Liver (tissue), 9 donors: ENCODE measurements around the gene BRINP1. TPM values are rescaled to one million over a fixed set of nuclear protein-coding genes. Genes with fewer than 3 reads are reported as not detected.

ENCODE experiments used
- DNase-seq: peaks from one replicate; pipeline ENCODE4 v3.0.0-alpha.2; 2017; ENCODE audit warnings: low spot score
- H3K27ac ChIP-seq, 2 donors: one replicate each; pipeline ENCODE4 v1.7.0; 2013; ENCODE audit warnings: inconsistent platforms in 2 of 2, low read length in 2 of 2, control low read depth in 1 of 2, low read depth in 1 of 2, mild to moderate bottlenecking in 1 of 2
- H3K27me3 ChIP-seq, 4 donors: one replicate each; pipeline versions ENCODE4 v1.6.1 to v1.7.0; 2013; ENCODE audit warnings: low read length in 3 of 4, inconsistent platforms in 1 of 4, mild to moderate bottlenecking in 1 of 4, moderate library complexity in 1 of 4; ENCODE audit not compliant: control insufficient read depth in 4 of 4, insufficient read depth in 4 of 4
- H3K36me3 ChIP-seq, 4 donors: one replicate each; pipeline versions ENCODE4 v1.6.1 to v1.7.0; 2013; ENCODE audit warnings: low read length in 3 of 4, mild to moderate bottlenecking in 3 of 4, low read depth in 1 of 4, moderate library complexity in 1 of 4; ENCODE audit not compliant: control insufficient read depth in 4 of 4, insufficient read depth in 3 of 4
- H3K4me1 ChIP-seq, 4 donors: one replicate each; pipeline versions ENCODE4 v1.6.1 to v1.7.0; 2013; ENCODE audit warnings: low read length in 3 of 4, mild to moderate bottlenecking in 3 of 4, moderate library complexity in 1 of 4; ENCODE audit not compliant: control insufficient read depth in 4 of 4, insufficient read depth in 4 of 4
- H3K4me3 ChIP-seq, 3 donors: one replicate each; pipeline versions ENCODE4 v1.6.1 to v1.7.0; 2013; ENCODE audit warnings: low read length in 3 of 3, control low read depth in 1 of 3, low read depth in 1 of 3, mild to moderate bottlenecking in 1 of 3
- H3K9ac ChIP-seq, 2 donors: one replicate each; pipeline ENCODE4 v1.7.0; 2013; ENCODE audit warnings: low read length in 2 of 2, mild to moderate bottlenecking in 2 of 2, moderate library complexity in 2 of 2, control low read depth in 1 of 2, low read depth in 1 of 2
- H3K9me3 ChIP-seq, 4 donors: one replicate each; pipeline versions ENCODE4 v1.6.1 to v1.7.0; 2013; ENCODE audit warnings: low read length in 3 of 4; ENCODE audit not compliant: control insufficient read depth in 4 of 4
- ATF3 ChIP-seq: IDR thresholded peaks from 2 replicates; pipeline ENCODE4 v1.6.1; 2016; ENCODE audit warnings: antibody characterized with exemption
- CTCF ChIP-seq: fragments of 150-350 bp; IDR thresholded peaks from 2 replicates; pipeline ENCODE4 v1.5.1; 2017; ENCODE audit warnings: improper control_type of control experiment, low read depth, low read length; ENCODE audit not compliant: missing input control
- EGR1 ChIP-seq, 2 donors: IDR thresholded peaks; 2 replicates each; pipeline ENCODE4 v1.6.1; 2016 to 2018; ENCODE audit warnings: antibody characterized with exemption in 2 of 2, low read depth in 2 of 2
- FOXA1 ChIP-seq: IDR thresholded peaks from 2 replicates; pipeline ENCODE4 v1.6.1; 2016; ENCODE audit warnings: antibody characterized with exemption
- FOXA2 ChIP-seq: IDR thresholded peaks from 2 replicates; pipeline ENCODE4 v1.6.1; 2016; ENCODE audit warnings: antibody characterized with exemption
- GABPA ChIP-seq, 2 donors: IDR thresholded peaks in 1 of 2; conservative IDR thresholded peaks in 1 of 2; 2 replicates each; pipeline ENCODE4 v1.6.1; 2016; ENCODE audit warnings: antibody characterized with exemption in 2 of 2, mild to moderate bottlenecking in 1 of 2, moderate library complexity in 1 of 2
- HNF4A ChIP-seq, 2 donors: conservative IDR thresholded peaks; 2 replicates each; pipeline ENCODE4 v1.6.1; 2016; ENCODE audit warnings: antibody characterized with exemption in 2 of 2, mild to moderate bottlenecking in 2 of 2
- HNF4G ChIP-seq: IDR thresholded peaks from 2 replicates; pipeline ENCODE4 v1.6.1; 2016; ENCODE audit warnings: antibody characterized with exemption
- JUND ChIP-seq, 2 donors: IDR thresholded peaks; 2 replicates each; pipeline ENCODE4 v1.6.1; 2016; ENCODE audit warnings: antibody characterized with exemption in 2 of 2
- MAX ChIP-seq: IDR thresholded peaks from 2 replicates; pipeline ENCODE4 v1.6.1; 2016; ENCODE audit warnings: antibody characterized with exemption
- NR2F2 ChIP-seq: IDR thresholded peaks from 2 replicates; pipeline ENCODE4 v1.6.1; 2016; ENCODE audit warnings: antibody characterized with exemption
- RAD21 ChIP-seq, 2 donors: IDR thresholded peaks; 2 replicates each; pipeline ENCODE4 v1.6.1; 2016; ENCODE audit warnings: antibody characterized with exemption in 2 of 2, mild to moderate bottlenecking in 2 of 2
- RXRA ChIP-seq, 2 donors: IDR thresholded peaks; 2 replicates each; pipeline ENCODE4 v1.6.1; 2017 to 2018; ENCODE audit warnings: antibody characterized with exemption in 2 of 2, mild to moderate bottlenecking in 1 of 2
- SP1 ChIP-seq: IDR thresholded peaks from 2 replicates; pipeline ENCODE4 v1.6.1; 2018; ENCODE audit warnings: antibody characterized with exemption, mild to moderate bottlenecking
- TAF1 ChIP-seq: conservative IDR thresholded peaks from 2 replicates; pipeline ENCODE4 v1.6.1; 2016; ENCODE audit warnings: antibody characterized with exemption, mild to moderate bottlenecking
- YY1 ChIP-seq: IDR thresholded peaks from 2 replicates; pipeline ENCODE4 v1.6.1; 2016; ENCODE audit warnings: antibody characterized with exemption, mild to moderate bottlenecking
- WGBS: extraction: QIAGEN DNeasy Blood & Tissue Kit; methylation state at CpG from one replicate; pipeline ENCODE4 v1.1.7; 2013; 5-methylcytosine and 5-hydroxymethylcytosine counted together
- polyA plus RNA-seq, 2 donors: library from polyadenylated mRNA; stranded (reverse) in 1 of 2; unstranded in 1 of 2; fragments of 200-250 nt in 1 of 2; fragments of >200 nt in 1 of 2; fragmentation: Nextera tagmentation in 1 of 2; extraction: Ambion mirVana in 1 of 2; gene quantifications; one replicate each; pipeline versions ENCODE4 v1.2.1 to v1.2.3, GENCODE V29; 2013 to 2015
- total RNA-seq, 2 donors: library from RNA; depleted of rRNA; stranded (reverse); fragments of >200 nt; gene quantifications; one replicate each; pipeline ENCODE4 v1.2.3, GENCODE V29; 2014
- TF ChIP-seq, protein P1 (sequence below): IDR thresholded peaks from 2 replicates; pipeline ENCODE4 v1.6.1; 2016; ENCODE audit warnings: antibody characterized with exemption
- TF ChIP-seq, protein P2 (sequence below): IDR thresholded peaks from 2 replicates; pipeline ENCODE4 v1.6.1; 2016; ENCODE audit warnings: antibody characterized with exemption, mild to moderate bottlenecking
- donor health status: healthy.
- donor health status: healthy.
- donor health status: healthy.
- donor health status: healthy.
- donor health status: healthy.

BRINP1 gene
- total and polyA plus RNA-seq, 4 donors, result under 0.01 to 0.43 (median 0.18) TPM

GRCh38 chr9:119257592-119257991, 111.6 kb downstream of the BRINP1 start:
- WGBS, result 70% methylated on average over 4 of the region's 4 CpGs
- TF ChIP-seq EGR1 (IDR thresholded peaks at IDR 0.05; ENCODE audit: low read depth in 2 of 2) (no peak), GABPA (IDR thresholded peaks at IDR 0.05 in 1 of 2, conservative IDR thresholded peaks at IDR 0.05 in 1 of 2) (no peak), YY1 (no peak), HNF4G (no peak), SP1 (no peak), JUND (IDR thresholded peaks at IDR 0.05) (no peak), RXRA (IDR thresholded peaks at IDR 0.05) (no peak), ATF3 (no peak), FOXA2 (no peak), NR2F2 (no peak), HNF4A (conservative IDR thresholded peaks at IDR 0.05) (no peak), RAD21 (IDR thresholded peaks at IDR 0.05) (no peak), MAX (no peak), TAF1 (no peak), CTCF (no peak), FOXA1 (no peak)
- TF ChIP-seq, protein P1, sequence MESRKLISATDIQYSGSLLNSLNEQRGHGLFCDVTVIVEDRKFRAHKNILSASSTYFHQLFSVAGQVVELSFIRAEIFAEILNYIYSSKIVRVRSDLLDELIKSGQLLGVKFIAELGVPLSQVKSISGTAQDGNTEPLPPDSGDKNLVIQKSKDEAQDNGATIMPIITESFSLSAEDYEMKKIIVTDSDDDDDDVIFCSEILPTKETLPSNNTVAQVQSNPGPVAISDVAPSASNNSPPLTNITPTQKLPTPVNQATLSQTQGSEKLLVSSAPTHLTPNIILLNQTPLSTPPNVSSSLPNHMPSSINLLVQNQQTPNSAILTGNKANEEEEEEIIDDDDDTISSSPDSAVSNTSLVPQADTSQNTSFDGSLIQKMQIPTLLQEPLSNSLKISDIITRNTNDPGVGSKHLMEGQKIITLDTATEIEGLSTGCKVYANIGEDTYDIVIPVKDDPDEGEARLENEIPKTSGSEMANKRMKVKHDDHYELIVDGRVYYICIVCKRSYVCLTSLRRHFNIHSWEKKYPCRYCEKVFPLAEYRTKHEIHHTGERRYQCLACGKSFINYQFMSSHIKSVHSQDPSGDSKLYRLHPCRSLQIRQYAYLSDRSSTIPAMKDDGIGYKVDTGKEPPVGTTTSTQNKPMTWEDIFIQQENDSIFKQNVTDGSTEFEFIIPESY, result no peak
- TF ChIP-seq, protein P2, sequence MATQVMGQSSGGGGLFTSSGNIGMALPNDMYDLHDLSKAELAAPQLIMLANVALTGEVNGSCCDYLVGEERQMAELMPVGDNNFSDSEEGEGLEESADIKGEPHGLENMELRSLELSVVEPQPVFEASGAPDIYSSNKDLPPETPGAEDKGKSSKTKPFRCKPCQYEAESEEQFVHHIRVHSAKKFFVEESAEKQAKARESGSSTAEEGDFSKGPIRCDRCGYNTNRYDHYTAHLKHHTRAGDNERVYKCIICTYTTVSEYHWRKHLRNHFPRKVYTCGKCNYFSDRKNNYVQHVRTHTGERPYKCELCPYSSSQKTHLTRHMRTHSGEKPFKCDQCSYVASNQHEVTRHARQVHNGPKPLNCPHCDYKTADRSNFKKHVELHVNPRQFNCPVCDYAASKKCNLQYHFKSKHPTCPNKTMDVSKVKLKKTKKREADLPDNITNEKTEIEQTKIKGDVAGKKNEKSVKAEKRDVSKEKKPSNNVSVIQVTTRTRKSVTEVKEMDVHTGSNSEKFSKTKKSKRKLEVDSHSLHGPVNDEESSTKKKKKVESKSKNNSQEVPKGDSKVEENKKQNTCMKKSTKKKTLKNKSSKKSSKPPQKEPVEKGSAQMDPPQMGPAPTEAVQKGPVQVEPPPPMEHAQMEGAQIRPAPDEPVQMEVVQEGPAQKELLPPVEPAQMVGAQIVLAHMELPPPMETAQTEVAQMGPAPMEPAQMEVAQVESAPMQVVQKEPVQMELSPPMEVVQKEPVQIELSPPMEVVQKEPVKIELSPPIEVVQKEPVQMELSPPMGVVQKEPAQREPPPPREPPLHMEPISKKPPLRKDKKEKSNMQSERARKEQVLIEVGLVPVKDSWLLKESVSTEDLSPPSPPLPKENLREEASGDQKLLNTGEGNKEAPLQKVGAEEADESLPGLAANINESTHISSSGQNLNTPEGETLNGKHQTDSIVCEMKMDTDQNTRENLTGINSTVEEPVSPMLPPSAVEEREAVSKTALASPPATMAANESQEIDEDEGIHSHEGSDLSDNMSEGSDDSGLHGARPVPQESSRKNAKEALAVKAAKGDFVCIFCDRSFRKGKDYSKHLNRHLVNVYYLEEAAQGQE, result no peak
- H3K9ac ChIP-seq, result no peak overlapping the region

More at GRCh38 chr9:119257592-119257991, 111.6 kb downstream of the BRINP1 start:
- Histone ChIP-seq H3K4me1 (no peaks in the 10 kb centered on the region), H3K4me3 (no peak overlapping the region), H3K27ac (no peak overlapping the region), H3K27me3 (peaks cover 0 to 2% (median 0%) of the 10 kb centered on the region in 4 donors), H3K9me3 (no peaks in the 10 kb centered on the region), H3K36me3 (no peaks in the 10 kb centered on the region)
- no peak for DNase-seq
